BLaER1 treated with 17β-estradiol and CSF1 and Interleukin-3, amounts not matched to agents 10 nM and 100 nM (cell line): ENCODE measurements around the gene HOXC11.

Source experiments
- H3K27ac ChIP-seq, 11 experiments: shearing (Covaris generic); formaldehyde crosslinking; 2 replicates each; pipeline ENCODE4 v1.8.1; 2022
- H3K27me3 ChIP-seq, 11 experiments: shearing (Covaris generic); formaldehyde crosslinking; 2 replicates each; pipeline ENCODE4 v1.8.1; 2022
- H3K36me3 ChIP-seq, 11 experiments: shearing (Covaris generic); formaldehyde crosslinking; 2 replicates each; pipeline ENCODE4 v1.8.1; 2022
- H3K4me1 ChIP-seq, 10 experiments: shearing (Covaris generic); formaldehyde crosslinking; 2 replicates each; pipeline ENCODE4 v1.8.1; 2022
- H3K4me2 ChIP-seq, 11 experiments: shearing (Covaris generic); formaldehyde crosslinking; 2 replicates each; pipeline ENCODE4 v1.8.1; 2022
- H3K4me3 ChIP-seq, 10 experiments: shearing (Covaris generic); formaldehyde crosslinking; 2 replicates each; pipeline ENCODE4 v1.8.1; 2022
- H3K9ac ChIP-seq, 11 experiments: shearing (Covaris generic); formaldehyde crosslinking; 2 replicates each; pipeline ENCODE4 v1.8.1; 2022
- H3K9me3 ChIP-seq, 11 experiments: shearing (Covaris generic); formaldehyde crosslinking; replicated peaks in 1 of 11; 2 replicates each; pipeline ENCODE4 v1.8.1; 2022
- H4K20me1 ChIP-seq, 11 experiments: shearing (Covaris generic); formaldehyde crosslinking; 2 replicates each; pipeline ENCODE4 v1.8.1; 2022
- Cebpa-rat ChIP-seq, 11 experiments: shearing (Covaris generic); IDR thresholded peaks; 2 replicates each; pipeline ENCODE4 v1.8.1; 2022

The HOXC11 gene

DNA sequence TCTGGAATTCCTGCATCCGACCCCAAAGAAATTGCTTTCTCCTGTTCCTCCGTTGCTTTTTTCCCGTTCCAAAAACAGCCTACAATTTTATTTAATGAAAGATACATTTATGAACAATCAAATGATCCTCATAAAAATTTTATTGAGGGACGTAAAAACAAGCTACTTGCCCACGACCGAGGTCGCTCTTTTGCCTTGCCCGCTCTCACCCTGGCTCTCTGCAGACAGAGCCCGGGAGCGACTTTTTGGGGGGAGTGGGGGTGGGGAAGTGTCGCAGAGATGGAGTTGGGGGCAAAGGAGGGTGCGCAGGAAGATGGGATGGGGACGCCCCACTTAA lies 25.9 kb downstream of the HOXC11 start:
- H3K9ac ChIP-seq = no peak overlapping the region
- no peak overlapping the region for H3K4me2 ChIP-seq
- H3K36me3 ChIP-seq = no peaks in the 10 kb centered on the region
- peaks cover 0 to 95% (median 81%) of the 10 kb centered on the region in 11 experiments; a peak in 17 of 22 replicates for H4K20me1 ChIP-seq
- TF ChIP-seq Cebpa-rat (IDR thresholded peaks at IDR 0.05) = no peak
- H3K27ac ChIP-seq = no peak overlapping the region
- H3K9me3 ChIP-seq = peaks cover 0 to 20% (median 7%) of the 10 kb centered on the region in 11 experiments; a peak in 13 of 22 replicates
- H3K4me1 ChIP-seq = peaks cover 0 to 12% (median 6%) of the 10 kb centered on the region in 10 experiments; a peak in 8 of 20 replicates
- no peak overlapping the region for H3K4me3 ChIP-seq
- peaks cover 100% of the 10 kb centered on the region in 11 experiments for H3K27me3 ChIP-seq

DNA sequence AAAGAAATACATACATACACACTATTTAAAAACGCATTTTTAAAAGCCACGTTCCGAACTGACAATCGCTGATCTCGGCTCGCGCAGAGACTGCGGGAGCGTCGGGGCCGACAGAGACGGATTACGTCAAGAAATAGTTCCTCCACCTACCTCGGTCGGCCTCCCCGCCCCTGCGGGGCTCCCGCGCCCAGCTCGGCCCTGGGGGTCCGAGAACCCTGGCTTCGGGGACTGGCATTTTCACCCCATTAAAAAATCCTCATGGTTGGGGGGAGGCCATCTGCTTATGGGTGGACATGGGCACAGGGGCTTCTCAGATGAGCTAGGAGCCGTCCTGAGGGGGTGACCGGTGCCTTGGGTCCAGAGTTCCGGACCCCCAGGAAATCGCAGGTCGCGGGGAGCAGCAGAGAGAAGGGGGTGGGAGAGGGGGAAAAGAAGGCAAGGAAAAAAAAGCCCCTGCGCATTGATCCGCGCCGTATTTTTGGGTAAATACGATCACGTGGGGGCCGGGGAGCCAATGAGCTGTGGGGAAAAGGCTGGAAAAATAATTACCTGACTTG lies 26.7 kb downstream of the HOXC11 start:
- H3K36me3 ChIP-seq = no peaks in the 10 kb centered on the region
- H3K4me3 ChIP-seq = no peak overlapping the region
- H3K4me1 ChIP-seq = peaks cover 0 to 12% (median 6%) of the 10 kb centered on the region in 10 experiments; a peak in 8 of 20 replicates
- H3K27ac ChIP-seq = no peak overlapping the region
- peaks cover 0 to 14% (median 7%) of the 10 kb centered on the region in 11 experiments; a peak in 13 of 22 replicates for H3K9me3 ChIP-seq
- H3K27me3 ChIP-seq = peaks cover 100% of the 10 kb centered on the region in 11 experiments
- no peak overlapping the region for H3K4me2 ChIP-seq
- H3K9ac ChIP-seq = no peak overlapping the region
- no peak for TF ChIP-seq Cebpa-rat (IDR thresholded peaks at IDR 0.05)
- peaks cover 0 to 95% (median 81%) of the 10 kb centered on the region in 11 experiments; a peak in 17 of 22 replicates for H4K20me1 ChIP-seq

DNA sequence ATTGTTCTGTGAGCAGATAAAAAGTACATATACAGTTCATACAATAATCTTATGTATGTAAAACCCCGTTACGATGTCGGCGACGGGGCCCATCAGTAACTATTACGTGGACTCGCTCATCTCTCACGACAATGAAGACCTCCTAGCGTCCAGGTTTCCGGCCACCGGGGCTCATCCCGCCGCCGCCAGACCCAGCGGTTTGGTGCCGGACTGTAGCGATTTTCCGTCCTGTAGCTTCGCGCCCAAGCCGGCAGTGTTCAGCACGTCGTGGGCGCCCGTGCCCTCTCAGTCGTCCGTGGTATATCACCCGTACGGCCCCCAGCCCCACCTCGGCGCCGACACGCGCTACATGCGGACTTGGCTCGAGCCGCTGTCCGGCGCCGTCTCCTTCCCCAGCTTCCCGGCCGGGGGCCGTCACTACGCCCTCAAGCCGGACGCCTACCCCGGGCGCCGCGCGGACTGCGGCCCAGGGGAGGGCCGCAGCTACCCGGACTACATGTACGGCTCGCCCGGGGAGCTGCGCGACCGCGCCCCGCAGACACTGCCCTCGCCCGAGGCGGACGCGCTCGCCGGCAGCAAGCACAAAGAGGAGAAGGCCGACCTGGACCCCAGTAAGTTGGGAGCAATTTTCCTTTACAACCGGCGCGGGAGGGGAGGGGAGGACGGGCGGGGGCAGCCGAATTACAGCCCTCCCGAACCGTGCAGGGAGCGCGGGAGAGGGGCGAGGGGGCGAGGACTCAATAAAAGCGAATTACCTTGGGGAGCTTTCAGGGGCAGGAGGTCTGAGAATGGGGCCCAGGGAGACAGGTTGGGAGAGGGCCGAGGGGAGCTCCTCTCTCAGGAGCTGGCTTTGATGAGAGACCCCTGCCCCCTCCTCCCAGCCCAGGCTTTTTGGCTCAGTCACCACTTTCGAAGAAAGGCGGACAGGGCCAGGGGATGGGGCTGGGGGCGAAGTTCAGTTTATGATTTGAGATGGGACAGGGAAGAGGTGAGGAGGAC lies 27.5 kb downstream of the HOXC11 start, which contains the start of gene HOXC9:
Gene HOXC9 (plus strand): TSS at position 46 of the 999 bp plus-strand sequence. CDS start 28 bp downstream, at position 74.
- no peak within 1 kb of the TSS for H3K9ac ChIP-seq
- H3K4me3 ChIP-seq = no peak within 1 kb of the TSS

DNA sequence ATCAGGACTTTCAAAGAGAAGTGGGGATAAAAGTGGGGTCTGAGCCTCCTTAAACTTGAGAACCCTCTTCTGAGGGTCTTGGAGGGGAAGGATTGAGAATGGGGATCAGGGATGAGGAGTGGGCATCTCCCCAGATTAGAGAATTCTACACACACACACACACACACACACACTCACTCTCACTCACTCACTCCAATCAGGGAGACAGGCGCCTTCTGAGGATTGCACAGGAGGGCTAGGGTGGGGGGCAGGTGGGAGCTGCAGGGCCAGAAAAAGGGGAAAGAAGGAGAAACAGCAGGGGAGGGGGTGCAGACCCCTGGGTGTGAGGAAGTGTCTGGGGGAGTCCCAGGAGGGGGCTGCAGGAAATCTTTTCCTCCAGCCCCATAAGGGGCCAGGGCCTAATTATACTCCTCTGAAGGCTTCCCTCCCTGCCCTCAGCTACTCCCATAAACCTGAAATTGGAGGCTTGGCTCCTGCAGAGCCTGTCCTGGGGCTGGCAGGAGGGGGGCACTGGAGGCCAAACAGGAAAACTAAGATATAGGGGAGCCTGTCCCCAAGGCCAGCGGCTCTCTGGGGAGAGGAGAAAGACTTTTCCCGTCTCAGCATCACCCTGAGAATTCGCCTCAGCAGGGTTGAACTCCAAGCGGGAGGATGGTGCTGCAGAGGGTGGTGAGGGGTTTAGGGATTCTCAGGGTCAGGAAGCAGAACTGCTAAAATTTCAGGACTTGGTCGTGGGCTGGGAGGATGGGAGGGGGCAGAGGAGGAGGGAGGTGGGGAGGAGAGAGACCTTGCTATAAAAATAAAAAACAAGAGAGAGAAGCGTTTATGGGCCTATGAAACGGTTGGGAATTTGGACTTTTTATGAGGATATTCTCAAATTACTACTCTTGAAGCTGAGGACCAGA lies 28.6 kb downstream of the HOXC11 start:
- Histone ChIP-seq H3K4me2 (no peak overlapping the region), H3K36me3 (no peaks in the 10 kb centered on the region), H3K4me3 (no peak overlapping the region), H3K9ac (no peak overlapping the region), H4K20me1 (peaks cover 0 to 95% (median 83%) of the 10 kb centered on the region in 11 experiments; a peak in 17 of 22 replicates), H3K27ac (no peak overlapping the region), H3K9me3 (peaks cover 0 to 11% (median 7%) of the 10 kb centered on the region in 11 experiments; a peak in 13 of 22 replicates), H3K4me1 (peaks cover 0 to 7% (median 6%) of the 10 kb centered on the region in 10 experiments; a peak in 14 of 20 replicates), H3K27me3 (peaks cover 100% of the 10 kb centered on the region in 11 experiments)
- no peak for TF ChIP-seq Cebpa-rat (IDR thresholded peaks at IDR 0.05)

More for the DNA sequence above, 27.5 kb downstream of the HOXC11 start, which contains the start of gene HOXC9:
- Histone ChIP-seq H4K20me1 (peaks cover 0 to 95% (median 83%) of the 10 kb centered on the region in 11 experiments; a peak in 17 of 22 replicates), H3K27me3 (peaks cover 100% of the 10 kb centered on the region in 11 experiments), H3K4me2 (no peak within 1 kb of the TSS), H3K9me3 (peaks cover 0 to 11% (median 7%) of the 10 kb centered on the region in 11 experiments; a peak in 13 of 22 replicates), H3K4me1 (peaks cover 0 to 9% (median 5%) of the 10 kb centered on the region in 10 experiments; a peak in 8 of 20 replicates), H3K27ac (no peak within 1 kb of the TSS), H3K36me3 (no peaks in the 10 kb centered on the region)
- TF ChIP-seq Cebpa-rat (IDR thresholded peaks at IDR 0.05) = no peak

DNA sequence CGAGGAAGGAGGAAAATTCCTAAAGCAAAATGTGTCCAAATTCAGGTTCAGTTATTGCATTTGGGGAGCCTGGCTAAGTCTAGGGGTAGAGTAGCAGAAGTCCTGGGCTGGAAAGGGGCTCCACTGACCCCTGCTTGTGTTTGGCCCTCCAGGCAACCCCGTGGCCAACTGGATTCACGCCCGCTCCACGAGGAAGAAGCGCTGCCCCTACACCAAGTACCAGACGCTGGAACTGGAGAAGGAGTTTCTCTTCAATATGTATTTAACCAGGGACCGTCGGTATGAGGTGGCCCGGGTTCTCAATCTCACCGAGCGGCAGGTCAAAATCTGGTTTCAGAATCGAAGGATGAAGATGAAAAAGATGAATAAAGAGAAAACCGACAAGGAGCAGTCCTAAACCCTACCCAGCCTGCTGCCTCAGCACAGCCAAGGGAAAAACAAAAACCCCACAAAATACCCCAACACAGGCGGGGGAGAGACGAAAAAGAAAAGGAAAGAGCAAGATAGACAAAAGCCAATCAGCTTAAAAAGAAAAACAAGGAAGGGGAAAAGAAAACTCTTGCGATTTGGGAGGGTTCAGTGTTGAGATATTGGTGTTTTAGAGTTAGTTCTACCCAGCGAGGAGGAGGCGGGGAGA lies 29.5 kb downstream of the HOXC11 start:
- H3K4me1 ChIP-seq = peaks cover 0 to 15% (median 10%) of the 10 kb centered on the region in 10 experiments; a peak in 14 of 20 replicates
- H3K9me3 ChIP-seq = peaks cover 0 to 11% (median 7%) of the 10 kb centered on the region in 11 experiments; a peak in 13 of 22 replicates
- H3K9ac ChIP-seq = no peak overlapping the region
- no peak overlapping the region for H3K27ac ChIP-seq
- peaks cover 100% of the 10 kb centered on the region in 11 experiments for H3K27me3 ChIP-seq
- no peaks in the 10 kb centered on the region for H3K36me3 ChIP-seq
- H4K20me1 ChIP-seq = peaks cover 0 to 95% (median 83%) of the 10 kb centered on the region in 11 experiments; a peak in 16 of 22 replicates
- no peak for TF ChIP-seq Cebpa-rat (IDR thresholded peaks at IDR 0.05)
- H3K4me2 ChIP-seq = no peak overlapping the region
- no peak overlapping the region for H3K4me3 ChIP-seq

DNA sequence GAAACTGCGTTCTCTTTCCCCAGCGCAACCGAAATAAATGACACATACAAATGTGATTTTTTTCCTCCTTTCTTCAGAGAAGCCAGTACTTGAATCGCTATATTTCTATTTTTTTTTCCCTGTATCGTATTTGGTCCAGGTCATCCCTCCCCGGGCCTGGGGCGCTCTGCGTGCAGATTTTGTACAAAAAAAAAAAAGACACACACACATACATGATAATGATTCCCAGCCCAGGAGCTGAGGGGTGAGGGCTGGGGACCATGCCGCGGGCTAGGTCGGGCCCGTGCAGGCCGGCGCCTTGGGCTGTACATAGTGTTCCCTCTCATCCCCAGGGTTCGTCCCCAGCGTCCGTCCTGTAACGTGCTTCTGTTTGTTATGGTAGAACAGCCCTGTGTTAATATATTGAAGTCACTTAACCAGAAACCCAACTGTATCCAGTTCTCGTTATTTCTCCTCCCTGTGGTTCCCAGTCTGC lies 30.0 kb downstream of the HOXC11 start:
- Histone ChIP-seq H3K4me3 (no peak overlapping the region), H3K4me2 (no peak overlapping the region), H3K27me3 (peaks cover 100% of the 10 kb centered on the region in 11 experiments), H3K36me3 (no peaks in the 10 kb centered on the region), H4K20me1 (peaks cover 0 to 95% (median 83%) of the 10 kb centered on the region in 11 experiments; a peak in 16 of 22 replicates), H3K9me3 (peaks cover 0 to 11% (median 7%) of the 10 kb centered on the region in 11 experiments; a peak in 13 of 22 replicates), H3K9ac (no peak overlapping the region), H3K27ac (no peak overlapping the region), H3K4me1 (peaks cover 0 to 15% (median 10%) of the 10 kb centered on the region in 10 experiments; a peak in 14 of 20 replicates)
- TF ChIP-seq Cebpa-rat (IDR thresholded peaks at IDR 0.05) = no peak

DNA sequence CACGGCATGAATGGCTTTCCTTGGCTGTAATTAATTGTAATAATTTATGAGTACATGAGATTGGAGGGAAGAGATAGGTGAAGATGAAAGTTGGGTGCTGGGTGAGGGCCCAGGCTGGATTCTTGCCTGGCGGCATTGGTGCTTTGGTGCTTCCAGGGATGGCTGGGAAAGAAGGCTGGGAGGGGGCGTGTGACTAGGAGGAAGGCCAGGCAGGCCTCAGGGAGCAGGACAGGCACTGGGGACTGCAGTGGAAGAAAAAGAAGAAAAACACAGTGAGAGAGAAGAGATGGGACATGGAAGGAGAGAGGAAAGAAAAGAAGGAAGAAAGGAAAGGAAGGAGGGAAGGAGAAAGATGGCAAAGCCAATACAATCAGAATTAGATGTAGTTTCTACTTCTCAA lies 30.7 kb downstream of the HOXC11 start:
- H3K27ac ChIP-seq = no peak overlapping the region
- H3K4me2 ChIP-seq = no peak overlapping the region
- H3K9ac ChIP-seq = no peak overlapping the region
- peaks cover 0 to 93% (median 81%) of the 10 kb centered on the region in 11 experiments; a peak in 16 of 22 replicates for H4K20me1 ChIP-seq
- no peaks in the 10 kb centered on the region for H3K36me3 ChIP-seq
- peaks cover 100% of the 10 kb centered on the region in 11 experiments for H3K27me3 ChIP-seq
- peaks cover 0 to 15% (median 10%) of the 10 kb centered on the region in 10 experiments; a peak in 14 of 20 replicates for H3K4me1 ChIP-seq
- no peak overlapping the region for H3K4me3 ChIP-seq
- H3K9me3 ChIP-seq = peaks cover 0 to 11% (median 7%) of the 10 kb centered on the region in 11 experiments; a peak in 13 of 22 replicates
- TF ChIP-seq Cebpa-rat (IDR thresholded peaks at IDR 0.05) = no peak
